GM12872 (cell line): ENCODE measurements around the gene MAP1B.

ENCODE experiments used
- TF ChIP-seq, protein P1 (sequence below): IDR thresholded peaks from 3 replicates; pipeline ENCODE4 v1.5.1; 2011; ENCODE audit warnings: low read depth, mild to moderate bottlenecking, low read length, moderate library complexity; ENCODE audit not compliant: insufficient read depth

MAP1B gene

DNA sequence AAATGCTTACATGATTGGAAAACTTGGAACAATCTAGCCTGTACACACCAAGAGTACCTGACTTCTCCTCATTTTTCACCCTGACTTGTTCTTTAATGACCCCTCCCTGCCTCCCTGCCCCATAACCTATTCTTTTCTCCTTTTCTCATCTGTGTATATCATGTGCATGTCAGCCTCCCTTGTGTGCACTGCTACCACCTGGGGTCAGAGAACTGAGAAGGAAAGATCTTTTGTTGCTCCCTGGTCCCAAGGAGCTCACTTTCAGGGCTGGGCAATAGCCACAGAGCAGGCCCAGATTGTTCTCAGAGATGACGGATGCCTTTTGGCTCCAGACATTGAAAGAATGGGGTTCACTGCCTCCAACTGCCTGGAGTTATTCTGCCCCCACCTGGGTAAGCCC, 5.1 kb downstream of the MAP1B start:
- TF ChIP-seq, protein P1, sequence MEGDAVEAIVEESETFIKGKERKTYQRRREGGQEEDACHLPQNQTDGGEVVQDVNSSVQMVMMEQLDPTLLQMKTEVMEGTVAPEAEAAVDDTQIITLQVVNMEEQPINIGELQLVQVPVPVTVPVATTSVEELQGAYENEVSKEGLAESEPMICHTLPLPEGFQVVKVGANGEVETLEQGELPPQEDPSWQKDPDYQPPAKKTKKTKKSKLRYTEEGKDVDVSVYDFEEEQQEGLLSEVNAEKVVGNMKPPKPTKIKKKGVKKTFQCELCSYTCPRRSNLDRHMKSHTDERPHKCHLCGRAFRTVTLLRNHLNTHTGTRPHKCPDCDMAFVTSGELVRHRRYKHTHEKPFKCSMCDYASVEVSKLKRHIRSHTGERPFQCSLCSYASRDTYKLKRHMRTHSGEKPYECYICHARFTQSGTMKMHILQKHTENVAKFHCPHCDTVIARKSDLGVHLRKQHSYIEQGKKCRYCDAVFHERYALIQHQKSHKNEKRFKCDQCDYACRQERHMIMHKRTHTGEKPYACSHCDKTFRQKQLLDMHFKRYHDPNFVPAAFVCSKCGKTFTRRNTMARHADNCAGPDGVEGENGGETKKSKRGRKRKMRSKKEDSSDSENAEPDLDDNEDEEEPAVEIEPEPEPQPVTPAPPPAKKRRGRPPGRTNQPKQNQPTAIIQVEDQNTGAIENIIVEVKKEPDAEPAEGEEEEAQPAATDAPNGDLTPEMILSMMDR = no peak

DNA sequence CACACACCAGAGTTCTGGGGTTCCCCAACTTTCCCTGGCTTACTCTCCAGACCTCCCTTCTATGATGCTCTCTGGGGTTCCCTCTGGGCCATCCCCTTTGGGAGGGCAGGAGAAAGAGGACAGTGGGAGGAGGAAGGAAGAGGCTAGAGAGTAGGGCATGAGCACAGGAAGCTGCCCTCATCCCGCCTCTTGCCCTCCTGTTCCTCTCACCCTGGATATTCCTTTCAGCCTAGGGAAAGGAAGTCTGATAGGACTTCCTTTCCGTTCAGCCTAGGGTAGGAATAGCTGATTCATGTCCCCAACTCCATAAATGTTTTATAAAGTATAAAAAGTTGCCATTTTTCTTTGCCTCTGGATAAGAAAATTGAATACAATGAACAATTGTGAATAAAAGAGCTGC, 7.4 kb downstream of the MAP1B start:
- TF ChIP-seq, protein P1 = no peak

DNA sequence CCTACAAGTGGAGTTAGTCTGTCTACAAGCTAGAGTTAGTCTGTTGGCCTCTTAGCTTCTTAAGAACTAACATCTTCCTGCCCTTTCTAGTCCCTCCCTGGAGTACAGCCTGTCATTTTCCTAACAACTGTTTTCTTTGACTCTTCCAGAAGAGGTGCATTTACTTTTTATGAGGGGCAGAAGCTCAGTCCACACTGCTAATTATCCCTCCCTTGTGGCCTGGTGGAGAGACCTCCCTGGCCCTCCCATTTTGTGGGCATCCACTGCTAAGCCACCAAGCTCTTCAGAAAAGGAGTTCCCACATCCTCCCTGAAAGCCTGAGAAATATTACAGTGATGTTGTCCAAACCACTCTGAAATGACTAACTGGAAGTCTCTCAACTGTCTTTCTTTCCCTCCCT, 8.0 kb downstream of the MAP1B start:
- TF ChIP-seq, protein P1 = no peak

DNA sequence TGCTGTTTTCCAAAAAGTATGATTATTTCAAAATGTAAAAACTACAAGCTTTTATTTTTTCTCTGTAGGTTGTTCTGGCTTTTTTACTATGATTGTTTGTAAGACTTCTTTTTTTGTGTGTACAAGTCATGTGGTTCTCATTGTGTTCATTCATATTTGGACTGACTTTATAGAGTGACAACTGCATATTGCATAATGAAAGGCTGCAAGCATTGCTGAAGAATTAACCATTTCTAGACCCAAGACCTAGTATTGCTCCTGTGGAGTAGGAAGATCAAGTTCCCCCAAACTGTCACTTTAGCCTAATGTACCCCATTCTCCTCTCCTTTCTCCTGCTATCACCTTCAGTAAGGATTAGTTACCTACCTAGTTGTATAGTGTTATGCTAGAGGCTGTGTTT, 10.0 kb downstream of the MAP1B start:
- TF ChIP-seq, protein P1 = no peak

DNA sequence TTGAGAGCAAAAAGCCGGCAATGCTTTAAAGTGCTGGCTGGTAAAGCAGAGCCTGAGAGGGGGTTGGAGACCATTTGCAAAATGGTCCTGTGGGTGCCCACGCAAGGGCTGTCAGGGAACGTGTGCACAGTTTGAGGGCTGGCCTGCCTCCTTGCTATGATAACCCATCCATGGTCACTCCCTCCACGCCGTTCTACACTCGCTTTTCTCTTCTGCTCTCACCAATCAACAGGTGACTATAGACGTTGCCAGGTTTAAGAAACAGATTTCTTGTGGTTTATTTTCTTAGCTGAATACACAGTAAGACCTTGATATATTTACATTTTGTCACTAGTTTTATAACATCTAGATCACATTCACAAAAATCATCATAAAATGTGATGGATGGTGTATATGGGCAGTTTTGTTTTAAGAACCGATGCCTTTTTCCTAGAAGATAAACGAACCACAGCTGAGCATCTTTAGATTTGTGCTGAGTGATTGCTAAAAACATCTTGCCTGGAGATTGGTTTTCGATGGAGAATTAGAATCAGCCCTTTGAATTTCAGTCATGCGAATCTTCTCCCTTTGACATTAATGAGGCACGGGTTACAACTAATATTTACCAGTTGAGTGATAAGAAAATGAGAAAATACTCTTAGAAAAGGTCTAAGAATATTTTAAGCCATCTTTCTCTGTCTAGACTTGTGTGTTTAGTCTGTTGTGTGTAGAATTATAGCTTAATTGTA, 13.9 kb downstream of the MAP1B start:
- TF ChIP-seq, protein P1 = no peak

DNA sequence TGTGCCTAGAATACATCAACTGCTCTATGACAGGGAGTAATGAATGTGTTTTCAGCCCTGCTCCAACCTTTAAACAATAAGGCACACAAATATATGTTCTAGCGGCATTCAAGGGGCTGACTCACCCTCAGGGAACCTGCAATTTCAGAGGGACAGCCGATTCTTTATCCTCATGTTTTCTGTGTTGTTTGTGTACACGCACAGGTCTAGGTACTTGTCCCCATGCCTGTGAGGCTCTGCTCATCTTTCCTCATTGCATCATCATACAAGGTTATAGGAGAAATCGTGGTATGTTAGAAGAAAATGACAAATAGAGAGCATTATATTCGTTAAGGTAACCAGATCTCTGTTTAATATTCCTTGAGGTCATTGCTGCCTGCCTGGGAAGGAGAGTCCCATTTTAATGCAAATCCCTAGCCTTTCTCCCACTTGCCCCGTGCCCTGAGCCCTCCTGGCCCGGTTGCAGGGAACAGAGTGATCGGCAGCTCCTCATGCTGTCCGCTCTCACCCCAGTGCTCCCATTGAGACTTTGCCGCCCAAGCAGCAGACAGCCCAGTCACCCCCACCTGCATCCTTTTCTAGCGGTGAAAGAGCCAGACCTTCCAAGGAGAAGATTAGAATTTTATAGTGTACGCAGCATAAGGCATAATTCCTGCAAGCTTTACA, 14.6 kb downstream of the MAP1B start:
- TF ChIP-seq, protein P1 = no peak

DNA sequence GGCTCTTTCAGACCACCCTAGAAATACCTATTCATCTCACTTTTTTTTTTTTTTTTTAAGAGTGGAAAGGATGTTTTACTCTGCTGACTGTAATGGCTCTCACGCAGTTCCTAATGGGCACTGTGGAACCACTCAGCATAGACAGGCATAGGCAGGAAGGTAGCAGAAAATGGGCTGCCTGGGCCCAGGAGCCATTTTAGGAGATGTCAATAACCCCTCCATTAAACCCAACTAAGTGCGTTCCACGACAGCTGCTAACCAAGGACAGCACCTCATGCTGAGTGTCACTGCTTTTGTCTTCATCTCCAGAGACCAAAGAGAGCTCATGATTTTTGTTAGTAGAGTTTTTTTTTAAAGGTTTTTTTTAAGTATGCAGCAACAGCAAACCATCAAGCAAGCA, 15.3 kb downstream of the MAP1B start:
- TF ChIP-seq, protein P1 = no peak
